GM19468 (cell line): ENCODE results near the gene NOL4L.

ENCODE experiments used
- ATAC-seq: cut with Tn5 transposase; IDR thresholded peaks from one replicate; pipeline ENCODE4 v1.9.1; 2021; ENCODE audit warnings: mild to moderate bottlenecking, moderate library complexity, moderate number of reproducible peaks; ENCODE audit not compliant: unreplicated experiment; ENCODE audit errors: extremely low read depth

The NOL4L gene

GRCh38 chr20:32533732-32534131 lies 51.4 kb downstream of the NOL4L start:
- no peak for ATAC-seq

DNA sequence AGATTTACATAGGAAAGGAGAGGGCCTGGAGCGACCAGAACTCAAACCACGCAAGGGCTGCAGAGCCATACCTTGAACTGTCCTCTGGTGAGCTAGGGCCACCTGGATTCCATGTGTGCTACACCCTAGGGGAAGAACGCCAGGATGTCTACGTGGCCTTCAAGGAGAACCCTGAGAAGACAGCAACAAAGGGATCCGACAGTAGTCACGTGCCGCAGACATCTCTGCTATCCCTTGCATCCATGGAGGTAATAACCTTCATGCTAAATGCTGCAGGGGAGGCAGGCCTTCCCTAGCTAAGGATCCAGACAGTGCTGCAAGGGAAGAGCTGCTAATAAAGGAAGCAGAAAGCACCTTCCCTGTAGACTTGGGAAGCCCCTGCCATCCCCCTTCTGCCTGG lies 52.9 kb downstream of the NOL4L start:
- no peak for ATAC-seq

GRCh38 chr20:32528905-32529670 lies 56.0 kb downstream of the NOL4L start:
- ATAC-seq, result no peak

GRCh38 chr20:32528171-32528891 lies 56.8 kb downstream of the NOL4L start:
- ATAC-seq, result no peak

- no peak for ATAC-seq
Observed at GRCh38 chr20:32527447-32528055, 57.6 kb downstream of the NOL4L start.

DNA sequence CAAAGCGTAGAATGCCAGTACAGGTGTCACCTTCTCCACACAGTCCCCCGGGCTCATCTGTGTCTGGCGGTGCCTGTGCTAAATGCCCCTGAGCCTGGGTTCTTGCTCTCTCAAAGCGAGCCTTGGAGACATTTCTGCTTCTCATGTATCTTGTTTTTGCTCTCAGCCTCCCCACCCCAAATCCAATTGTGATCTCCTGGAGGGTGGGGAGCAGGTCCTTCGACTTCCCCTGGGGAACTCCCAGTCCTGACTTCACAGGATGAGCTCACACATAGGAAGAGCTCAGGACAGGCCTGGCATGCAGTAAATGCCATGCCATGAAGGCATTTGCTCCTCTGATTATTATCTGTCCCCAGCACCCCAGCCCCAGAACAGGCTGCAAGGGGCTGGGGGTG lies 58.1 kb downstream of the NOL4L start:
- no peak for ATAC-seq

DNA sequence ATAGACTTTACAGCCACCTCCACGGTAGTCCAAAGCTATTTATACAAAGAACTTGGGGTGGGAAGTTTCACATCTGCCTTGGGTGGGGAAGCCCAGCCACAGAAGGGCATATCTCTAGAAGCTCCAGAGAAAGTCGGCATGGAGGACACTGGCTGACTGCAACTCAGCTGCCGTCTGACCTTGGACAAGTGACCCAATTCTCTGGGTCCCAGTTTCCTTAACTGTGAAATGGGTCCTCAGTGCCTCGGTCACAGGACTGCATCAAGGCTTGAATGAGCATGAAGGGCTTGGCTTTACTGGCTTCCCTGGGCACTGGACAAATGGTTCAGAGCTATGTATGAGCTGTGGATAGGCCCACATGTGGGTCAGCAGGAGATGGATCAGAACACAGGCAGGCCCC lies 58.6 kb downstream of the NOL4L start:
- ATAC-seq, result no peak

DNA sequence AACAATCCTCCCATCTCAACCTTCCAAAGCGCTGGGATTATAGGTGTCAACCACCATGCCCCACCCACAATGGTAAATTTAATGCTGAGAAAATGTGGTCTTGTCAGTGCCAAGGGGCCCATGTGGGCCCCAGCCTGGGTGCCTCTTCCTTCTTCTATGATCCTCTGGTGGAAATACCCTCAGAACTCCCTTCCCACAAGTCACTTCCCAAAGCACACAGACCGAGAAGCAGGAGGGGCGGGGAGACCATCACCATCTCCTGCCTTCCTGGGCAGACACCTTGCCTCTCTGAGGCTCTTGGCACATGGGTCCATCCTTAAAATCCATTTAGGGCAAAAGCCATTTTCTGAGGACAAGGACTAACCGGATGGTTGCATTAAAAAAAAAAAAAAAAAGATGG lies 59.0 kb downstream of the NOL4L start:
- no peak for ATAC-seq

DNA sequence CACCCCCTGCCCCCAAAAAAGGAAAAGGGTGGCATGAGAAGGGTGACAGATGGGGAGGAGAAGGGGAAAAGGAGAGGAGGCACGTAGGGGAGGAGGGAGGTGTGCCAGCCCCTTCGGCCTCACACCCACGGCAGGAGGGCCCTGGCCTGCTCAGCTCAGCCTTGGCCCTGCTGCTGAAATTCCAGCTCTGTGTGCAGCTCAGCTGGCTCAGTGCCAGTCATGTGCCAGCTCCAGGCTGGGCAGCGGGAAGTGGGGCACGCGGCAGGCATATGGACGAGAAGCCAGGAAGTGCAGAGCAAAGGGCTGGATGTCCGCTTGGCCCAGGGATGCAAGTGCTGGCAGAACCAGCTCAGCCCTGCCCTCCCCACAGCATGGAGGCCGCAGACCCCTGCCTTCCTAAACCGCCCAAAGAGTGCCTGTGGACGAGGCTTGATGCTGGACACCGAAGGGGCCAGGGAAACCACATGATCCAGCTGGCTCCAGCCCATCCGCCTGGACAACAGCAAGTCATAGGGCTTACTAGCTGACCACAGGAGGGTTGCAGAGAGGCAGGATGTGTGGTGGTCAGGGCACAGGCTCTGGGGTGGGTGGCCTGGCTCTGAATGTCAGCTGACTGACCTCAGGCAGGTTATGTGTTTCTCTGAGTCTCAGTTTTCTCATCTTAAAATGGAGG lies 60.2 kb downstream of the NOL4L start:
- ATAC-seq, result no peak

- no peak for ATAC-seq
Observed at GRCh38 chr20:32523613-32524213, 61.4 kb downstream of the NOL4L start.

GRCh38 chr20:32522776-32523612 lies 62.1 kb downstream of the NOL4L start:
- ATAC-seq, result no peak

DNA sequence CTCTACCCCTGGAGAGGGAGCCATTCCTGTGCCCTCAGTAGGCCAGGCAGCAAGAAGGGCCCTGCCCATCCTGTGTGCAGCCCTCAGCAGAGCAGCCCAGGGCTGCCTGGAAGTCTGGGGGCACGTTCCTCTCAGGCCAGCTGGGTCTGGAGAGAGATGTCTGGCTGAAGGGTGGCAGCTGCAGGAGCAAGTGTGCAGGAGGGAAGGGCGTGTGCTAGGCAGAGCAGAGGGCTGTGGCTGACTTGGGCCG lies 62.7 kb downstream of the NOL4L start:
- ATAC-seq, result no peak

GRCh38 chr20:32521780-32522525 lies 63.2 kb downstream of the NOL4L start:
- no peak for ATAC-seq

DNA sequence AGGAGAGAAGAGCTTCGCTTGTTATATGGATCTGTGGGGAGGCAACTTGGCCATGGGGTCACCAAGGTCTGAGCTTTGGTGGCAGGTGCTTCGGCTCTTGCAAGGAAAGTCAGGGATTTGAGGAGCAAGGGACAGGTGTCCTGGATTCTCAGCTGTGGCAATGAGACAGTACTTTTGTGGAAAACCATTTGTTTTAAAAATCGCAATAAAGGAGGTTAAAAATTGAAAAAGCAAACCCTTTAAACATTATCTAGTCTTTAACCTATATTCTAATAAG lies 64.3 kb downstream of the NOL4L start:
- no peak for ATAC-seq

DNA sequence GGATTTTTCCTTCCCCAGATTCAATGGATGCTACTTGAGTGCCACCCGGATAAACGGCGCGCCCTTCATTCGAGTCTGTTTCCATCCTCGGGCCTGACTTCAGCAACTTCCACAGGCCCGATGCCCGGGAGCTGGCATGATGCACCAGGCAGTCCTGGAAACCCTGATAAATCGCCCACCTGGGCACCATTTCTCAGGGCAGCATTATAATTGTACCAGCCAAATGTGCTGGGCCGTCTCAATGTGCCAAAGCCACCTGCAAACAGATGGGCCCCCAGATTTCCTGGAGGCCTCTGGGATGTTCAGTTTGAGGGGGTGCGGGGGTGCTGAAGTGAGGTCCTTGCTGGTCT lies 65.8 kb downstream of the NOL4L start:
- no peak for ATAC-seq

DNA sequence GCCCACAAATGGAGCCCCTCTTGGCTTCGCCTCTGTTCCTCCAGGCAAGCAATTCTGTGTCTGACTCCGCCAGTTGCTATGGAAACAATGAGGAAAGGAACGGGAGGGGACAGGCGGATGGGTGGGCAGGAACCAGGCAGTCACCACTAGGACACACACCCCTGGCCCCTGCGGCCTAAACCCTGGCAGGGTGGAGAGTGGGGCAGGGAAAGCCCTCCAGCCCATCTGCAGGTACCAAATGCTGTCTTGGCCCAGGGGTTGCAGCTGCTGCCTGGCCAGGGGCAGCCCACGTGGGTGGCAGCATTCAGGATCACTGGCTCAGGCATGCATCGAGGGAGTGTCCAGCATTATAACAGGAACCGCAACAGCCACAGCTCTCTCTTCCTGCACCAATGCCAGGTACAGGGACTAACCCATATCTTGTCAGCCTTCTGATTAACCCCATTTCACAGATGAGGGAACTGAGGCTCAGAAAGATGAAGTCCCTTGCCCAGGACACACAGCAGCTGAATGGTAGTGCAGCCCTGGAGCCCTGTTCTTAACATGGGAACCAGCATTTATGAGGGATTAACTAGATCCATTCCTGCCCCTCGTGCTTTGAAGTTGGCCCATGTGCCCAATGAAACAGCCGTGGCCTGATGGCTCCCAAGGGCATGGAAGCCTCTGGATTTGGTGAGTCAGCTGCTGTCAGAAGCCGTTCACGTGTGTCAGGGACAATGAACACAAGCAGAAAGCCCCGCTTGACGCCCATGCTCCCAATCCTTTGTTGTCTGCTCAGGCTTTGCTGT lies 66.3 kb downstream of the NOL4L start:
- ATAC-seq, result no peak

DNA sequence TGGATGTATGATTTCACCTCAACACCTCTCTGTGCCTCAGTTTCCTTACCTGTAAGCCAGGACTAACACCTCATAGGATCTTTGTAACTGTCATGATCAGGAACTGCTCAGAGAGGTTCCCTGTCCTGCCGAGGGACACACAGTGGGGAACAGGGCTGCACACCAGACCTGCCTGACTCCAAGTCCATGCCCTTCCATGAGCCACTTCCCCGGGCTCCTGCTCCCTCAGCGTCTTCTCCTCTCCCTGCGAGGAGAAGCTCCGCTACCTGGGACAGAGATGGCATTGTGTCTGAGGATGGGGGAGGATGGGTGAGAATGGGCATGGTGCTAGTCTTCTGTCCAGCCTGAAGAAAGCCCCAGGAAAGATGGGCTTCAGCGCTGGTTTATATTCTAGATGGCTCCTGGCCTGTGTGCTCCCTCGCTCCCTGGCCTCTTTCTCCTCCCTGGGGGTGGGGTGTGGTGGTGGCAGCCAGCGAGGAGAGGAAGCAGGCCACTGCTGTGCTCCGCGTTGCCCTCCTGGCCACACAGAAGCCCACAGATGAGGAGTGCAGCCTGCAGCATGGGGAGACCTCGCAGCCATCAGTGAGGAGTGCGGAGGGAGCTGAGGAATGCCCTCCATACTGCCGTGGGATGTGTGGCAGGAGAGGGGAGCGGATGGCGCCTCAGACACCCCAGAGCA lies 67.1 kb downstream of the NOL4L start:
- ATAC-seq, result no peak

GRCh38 chr20:32517518-32517873 lies 67.6 kb downstream of the NOL4L start:
- no peak for ATAC-seq
